Progenitor cell of endocrine pancreas (in vitro differentiated cells): ENCODE results near the gene ZBTB21. TPM values are rescaled to one million over a fixed set of nuclear protein-coding genes. Genes with fewer than 3 reads are reported as not detected.
A peak's percentile ranks its signal among the peaks of the same experiment; 100 is the strongest.

Experiments
- DNase-seq: peaks from one replicate; pipeline ENCODE4 v3.0.0; 2021; ENCODE audit warnings: low spot score; ENCODE audit not compliant: unreplicated experiment
- H3K27ac Mint-ChIP-seq: 2 replicates; pipeline ENCODE4 v1.8.0; 2021; ENCODE audit warnings: mild to moderate bottlenecking, moderate library complexity, mixed read lengths
- H3K27me3 Mint-ChIP-seq: 2 replicates; pipeline ENCODE4 v1.8.0; 2021; ENCODE audit warnings: mixed read lengths
- H3K36me3 Mint-ChIP-seq: 2 replicates; pipeline ENCODE4 v1.8.0; 2022; ENCODE audit warnings: mixed read lengths; ENCODE audit not compliant: insufficient read depth
- H3K4me1 Mint-ChIP-seq: 2 replicates; pipeline ENCODE4 v1.8.0; 2021; ENCODE audit warnings: low read depth, mixed read lengths
- H3K4me3 Mint-ChIP-seq: 2 replicates; pipeline ENCODE4 v1.8.0; 2021; ENCODE audit warnings: low read depth, mild to moderate bottlenecking, moderate library complexity, mixed read lengths
- H3K9me3 Mint-ChIP-seq: 2 replicates; pipeline ENCODE4 v1.8.0; 2021; ENCODE audit warnings: low read depth, mixed read lengths
- CTCF ChIP-seq: fragments of 200-600 bp; sonication (generic); IDR thresholded peaks from one replicate; pipeline ENCODE4 v1.5.0; 2021; ENCODE audit warnings: antibody characterized with exemption, mild to moderate bottlenecking; ENCODE audit not compliant: unreplicated experiment
- total RNA-seq: library from RNA; stranded (reverse); gene quantifications from 2 replicates; pipeline ENCODE4 v1.2.1, GENCODE V29; 2021

Gene ZBTB21
- total RNA-seq, 1 donor from 2014 or later: 15.7 TPM

DNA sequence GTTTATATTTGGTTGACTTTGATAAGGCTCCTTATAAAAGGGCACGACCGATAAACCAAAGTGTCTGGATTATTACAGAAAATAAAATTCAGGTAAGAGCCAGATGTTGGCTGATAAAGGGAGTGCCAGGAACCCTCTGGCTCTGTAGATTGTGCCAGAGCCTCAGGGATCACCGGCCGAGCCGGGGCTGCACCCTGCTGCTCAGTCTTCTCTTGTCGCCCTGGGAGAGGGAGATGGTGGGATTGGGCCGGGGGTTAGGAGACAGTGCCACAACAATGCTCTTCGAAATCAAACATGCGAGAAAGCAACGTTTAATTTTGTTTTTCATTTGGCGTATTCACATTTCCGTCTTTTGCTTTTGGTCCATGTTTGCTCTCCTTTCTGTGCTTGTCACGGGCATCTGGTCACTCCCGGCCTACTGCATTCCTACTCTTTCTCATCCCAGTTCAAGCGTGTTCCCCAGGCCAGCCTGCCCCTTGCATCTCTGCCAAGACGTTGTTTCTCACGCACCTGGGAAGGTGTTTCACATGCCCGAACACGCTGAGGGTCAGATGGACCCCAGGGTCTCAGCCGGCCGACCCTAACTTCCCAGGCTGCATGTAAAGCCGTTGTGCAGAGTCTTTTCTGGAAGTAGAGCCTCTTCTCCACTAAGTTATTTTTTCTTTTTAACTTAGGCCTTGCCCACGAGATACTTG, 37.5 kb downstream of the ZBTB21 start:
- TF ChIP-seq CTCF: no peak
- no peak for DNase-seq
- Mint-ChIP-seq H3K4me3 (no peak overlapping the region), H3K36me3 (no peaks in the 10 kb centered on the region), H3K9me3 (no peaks in the 10 kb centered on the region), H3K27ac (no peak overlapping the region), H3K27me3 (no peaks in the 10 kb centered on the region), H3K4me1 (peaks cover 2% of the 10 kb centered on the region)

- no peak overlapping the region for H3K4me3 Mint-ChIP-seq
- no peak for TF ChIP-seq CTCF
- no peak overlapping the region for H3K27ac Mint-ChIP-seq
- H3K4me1 Mint-ChIP-seq: peaks cover 4% of the 10 kb centered on the region
- no peak for DNase-seq
- H3K9me3 Mint-ChIP-seq: no peaks in the 10 kb centered on the region
- H3K27me3 Mint-ChIP-seq: peaks cover 4% of the 10 kb centered on the region
- no peaks in the 10 kb centered on the region for H3K36me3 Mint-ChIP-seq
Measured at GRCh38 chr21:41971891-41972290, 38.3 kb downstream of the ZBTB21 start.

GRCh38 chr21:41970751-41971653, 39.2 kb downstream of the ZBTB21 start:
- TF ChIP-seq CTCF: no peak
- Mint-ChIP-seq H3K4me1 (peaks cover 4% of the 10 kb centered on the region), H3K4me3 (no peak overlapping the region), H3K9me3 (no peaks in the 10 kb centered on the region), H3K27ac (no peak overlapping the region), H3K27me3 (peaks cover 12% of the 10 kb centered on the region), H3K36me3 (no peaks in the 10 kb centered on the region)
- DNase-seq: no peak

- Mint-ChIP-seq H3K27me3 (peaks cover 16% of the 10 kb centered on the region), H3K9me3 (no peaks in the 10 kb centered on the region), H3K4me1 (peaks cover 8% of the 10 kb centered on the region), H3K27ac (no peak overlapping the region), H3K36me3 (no peaks in the 10 kb centered on the region), H3K4me3 (no peak overlapping the region)
- no peak for TF ChIP-seq CTCF
- DNase-seq: no peak
Measured at GRCh38 chr21:41970106-41970391, 40.1 kb downstream of the ZBTB21 start.

DNA sequence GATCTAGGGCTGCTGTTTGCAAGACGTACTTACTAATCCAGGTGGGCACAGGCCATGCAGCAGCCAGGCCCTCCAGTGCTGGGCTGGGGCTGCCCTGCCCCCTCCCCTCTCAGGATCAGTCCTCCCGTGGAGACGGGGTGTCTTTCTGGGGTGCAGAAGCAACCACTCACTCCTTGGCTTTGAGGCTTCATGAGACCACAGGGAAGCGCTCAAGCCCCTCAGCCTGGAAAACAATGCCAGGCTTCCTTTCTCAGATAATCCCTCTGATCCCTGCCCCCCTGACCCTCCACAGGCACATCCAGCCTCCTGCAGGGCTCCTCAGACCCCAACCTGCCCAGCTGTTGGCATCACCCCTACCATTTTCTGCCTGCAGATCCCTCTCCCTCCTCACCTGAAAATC, 42.5 kb downstream of the ZBTB21 start:
- Mint-ChIP-seq H3K27ac (peak overlapping the region; percentile 71), H3K27me3 (peaks cover 17% of the 10 kb centered on the region), H3K4me3 (no peak overlapping the region), H3K4me1 (peaks cover 13% of the 10 kb centered on the region), H3K9me3 (no peaks in the 10 kb centered on the region), H3K36me3 (no peaks in the 10 kb centered on the region)
- TF ChIP-seq CTCF: no peak
- no peak for DNase-seq
